NT2/D1 (cell line): Measurements from ENCODE around the gene WAPL.

Experiments used
- DNase-seq: peaks from one replicate; pipeline ENCODE4 v3.0.0-alpha.2; 2011; ENCODE audit warnings: low read depth, low spot score
- H3K27me3 ChIP-seq: 2 replicates; pipeline ENCODE4 v1.6.0; 2011; ENCODE audit warnings: mild to moderate bottlenecking; ENCODE audit not compliant: insufficient read length, insufficient read depth
- H3K36me3 ChIP-seq: 2 replicates; pipeline ENCODE4 v1.6.1; 2011; ENCODE audit warnings: mild to moderate bottlenecking, low read length, mixed read lengths; ENCODE audit not compliant: insufficient read depth, insufficient read length
- H3K4me1 ChIP-seq: 2 replicates; pipeline ENCODE4 v1.5.1; 2011; ENCODE audit not compliant: insufficient read depth, insufficient read length
- H3K4me3 ChIP-seq: 2 replicates; pipeline ENCODE4 v1.5.1; 2011; ENCODE audit warnings: low read depth; ENCODE audit not compliant: insufficient read length
- H3K9ac ChIP-seq: 2 replicates; pipeline ENCODE4 v1.6.0; 2011; ENCODE audit warnings: low read depth; ENCODE audit not compliant: insufficient read length
- H3K9me3 ChIP-seq: 2 replicates; pipeline ENCODE4 v1.5.1; 2011; ENCODE audit warnings: mild to moderate bottlenecking, low read length; ENCODE audit not compliant: insufficient read depth
- SUZ12 ChIP-seq: IDR thresholded peaks from 2 replicates; pipeline ENCODE4 v1.6.1; 2011; ENCODE audit not compliant: insufficient read length, insufficient read depth; ENCODE audit errors: extremely low read depth
- YY1 ChIP-seq: IDR thresholded peaks from 2 replicates; pipeline ENCODE4 v1.6.1; 2011; ENCODE audit not compliant: insufficient read length, insufficient read depth
- ZNF274 ChIP-seq: IDR thresholded peaks from 2 replicates; pipeline ENCODE4 v1.6.1; 2011; ENCODE audit warnings: mild to moderate bottlenecking, low read depth, low read length

WAPL gene

DNA sequence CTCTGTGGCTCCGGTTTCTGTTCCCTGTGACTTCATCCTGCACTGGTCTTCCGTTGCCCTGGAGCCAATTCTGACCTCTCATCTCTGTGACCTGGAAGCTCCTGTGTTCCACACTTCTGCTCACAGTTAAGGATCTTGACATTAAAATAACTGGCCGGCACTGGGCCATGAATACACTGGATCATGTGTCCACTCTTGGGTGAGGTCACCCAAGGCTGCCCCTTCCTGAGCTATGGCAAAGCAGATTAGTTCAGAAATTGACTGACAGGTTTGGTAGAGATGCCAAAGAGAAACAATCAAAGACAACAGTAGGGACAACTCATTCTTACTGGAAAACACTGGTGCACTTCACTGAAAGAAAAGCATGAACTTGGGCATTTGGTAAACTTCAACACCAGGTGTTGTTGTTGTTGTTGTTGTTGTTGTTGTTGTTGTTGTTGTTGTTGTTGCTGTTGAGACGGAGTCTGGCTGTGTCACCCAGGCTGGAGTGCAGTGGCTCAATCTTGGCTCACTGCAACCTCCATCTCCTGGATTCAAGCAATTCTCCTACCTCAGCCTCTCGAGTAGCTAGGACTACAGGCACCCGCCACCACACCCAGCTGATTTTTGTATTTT lies 118.3 kb downstream of the WAPL start:
- Histone ChIP-seq H3K9me3 (no peaks in the 10 kb centered on the region), H3K4me1 (peaks cover 3% of the 10 kb centered on the region)
- DNase-seq: no peak

DNA sequence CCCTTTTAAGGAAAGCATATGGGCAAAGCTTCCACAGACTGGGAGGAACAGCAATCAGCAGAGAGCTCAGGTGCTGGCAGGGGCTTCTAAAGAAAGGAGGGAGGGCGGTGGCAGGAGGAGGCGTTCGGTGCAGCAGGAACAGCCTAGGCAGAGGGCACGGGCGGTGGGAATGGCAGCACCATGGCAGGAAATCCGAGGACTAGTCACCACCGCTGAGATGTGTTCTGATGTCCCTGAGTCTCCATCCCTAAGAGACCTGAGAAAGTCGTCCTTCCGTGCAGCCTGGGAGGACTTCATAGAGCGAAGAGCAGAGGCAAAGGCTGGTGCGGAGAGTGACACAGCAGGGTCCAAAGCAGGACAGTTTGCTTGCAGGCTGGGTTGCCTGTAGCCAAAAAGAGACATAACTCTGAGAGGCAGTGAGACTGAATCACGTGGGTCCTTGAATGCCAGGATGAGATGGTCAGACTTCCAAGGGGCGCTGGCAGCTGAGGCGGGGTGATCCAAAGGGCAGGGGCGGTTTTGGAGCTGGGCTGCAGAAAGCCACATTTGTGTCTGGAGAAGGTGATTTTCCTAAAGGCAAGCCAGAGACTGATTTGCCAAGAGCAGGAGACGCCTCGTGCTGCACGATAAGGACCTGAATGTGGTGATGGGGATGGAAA lies 119.2 kb downstream of the WAPL start:
- Histone ChIP-seq H3K4me3 (no peak overlapping the region), H3K36me3 (no peaks in the 10 kb centered on the region), H3K9me3 (no peaks in the 10 kb centered on the region), H3K27me3 (peaks cover 42% of the 10 kb centered on the region), H3K9ac (peak overlapping the region; percentile 61), H3K4me1 (peaks cover 3% of the 10 kb centered on the region)
- DNase-seq: no peak
- TF ChIP-seq SUZ12 (no peak), YY1 (no peak)

More for the DNA sequence above, 118.3 kb downstream of the WAPL start:
- Histone ChIP-seq H3K4me3 (no peak overlapping the region), H3K36me3 (no peaks in the 10 kb centered on the region), H3K9ac (no peak overlapping the region), H3K27me3 (peaks cover 42% of the 10 kb centered on the region)
- TF ChIP-seq SUZ12: no peak
- no peak for TF ChIP-seq ZNF274
- TF ChIP-seq YY1: no peak

DNA sequence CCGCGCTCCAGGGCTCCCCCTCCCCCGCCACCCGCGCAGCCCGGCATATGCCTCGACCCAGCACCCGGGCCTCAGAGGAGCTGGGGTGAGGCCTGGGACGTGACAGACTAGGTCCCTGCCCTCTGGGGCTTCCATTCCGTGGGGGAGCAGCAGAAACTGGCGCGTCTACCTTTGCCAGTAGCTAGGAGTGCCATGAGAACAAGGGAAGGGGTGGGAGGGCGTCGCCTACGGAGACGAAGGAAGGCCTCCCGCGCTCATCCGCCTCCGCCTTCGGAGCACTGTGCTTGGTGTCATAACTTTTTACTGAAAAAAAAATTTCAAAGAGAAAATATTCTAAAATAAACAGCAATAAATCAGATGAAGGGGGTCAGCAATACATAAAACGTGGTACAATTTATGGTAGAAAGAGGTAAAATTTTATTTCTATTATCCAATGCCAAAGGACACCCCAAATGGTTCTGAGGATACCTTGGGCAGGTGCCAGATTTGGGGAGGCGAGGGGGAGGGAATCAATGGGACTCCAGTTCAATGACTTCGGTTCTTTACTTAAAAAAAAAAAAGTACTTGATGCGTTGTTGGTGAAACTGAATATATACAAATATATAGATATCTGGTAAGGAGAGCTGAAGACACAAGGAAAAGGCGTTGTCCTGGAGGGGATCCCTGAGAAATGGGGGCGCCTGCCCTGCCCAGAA lies 119.9 kb downstream of the WAPL start:
- Histone ChIP-seq H3K4me3 (peak overlapping the region; percentile 57), H3K4me1 (peaks cover 3% of the 10 kb centered on the region), H3K9ac (peak overlapping the region; percentile 81), H3K27me3 (peaks cover 45% of the 10 kb centered on the region), H3K36me3 (no peaks in the 10 kb centered on the region), H3K9me3 (no peaks in the 10 kb centered on the region)
- no peak for DNase-seq
- TF ChIP-seq SUZ12 (no peak), YY1 (no peak), ZNF274 (no peak)

DNA sequence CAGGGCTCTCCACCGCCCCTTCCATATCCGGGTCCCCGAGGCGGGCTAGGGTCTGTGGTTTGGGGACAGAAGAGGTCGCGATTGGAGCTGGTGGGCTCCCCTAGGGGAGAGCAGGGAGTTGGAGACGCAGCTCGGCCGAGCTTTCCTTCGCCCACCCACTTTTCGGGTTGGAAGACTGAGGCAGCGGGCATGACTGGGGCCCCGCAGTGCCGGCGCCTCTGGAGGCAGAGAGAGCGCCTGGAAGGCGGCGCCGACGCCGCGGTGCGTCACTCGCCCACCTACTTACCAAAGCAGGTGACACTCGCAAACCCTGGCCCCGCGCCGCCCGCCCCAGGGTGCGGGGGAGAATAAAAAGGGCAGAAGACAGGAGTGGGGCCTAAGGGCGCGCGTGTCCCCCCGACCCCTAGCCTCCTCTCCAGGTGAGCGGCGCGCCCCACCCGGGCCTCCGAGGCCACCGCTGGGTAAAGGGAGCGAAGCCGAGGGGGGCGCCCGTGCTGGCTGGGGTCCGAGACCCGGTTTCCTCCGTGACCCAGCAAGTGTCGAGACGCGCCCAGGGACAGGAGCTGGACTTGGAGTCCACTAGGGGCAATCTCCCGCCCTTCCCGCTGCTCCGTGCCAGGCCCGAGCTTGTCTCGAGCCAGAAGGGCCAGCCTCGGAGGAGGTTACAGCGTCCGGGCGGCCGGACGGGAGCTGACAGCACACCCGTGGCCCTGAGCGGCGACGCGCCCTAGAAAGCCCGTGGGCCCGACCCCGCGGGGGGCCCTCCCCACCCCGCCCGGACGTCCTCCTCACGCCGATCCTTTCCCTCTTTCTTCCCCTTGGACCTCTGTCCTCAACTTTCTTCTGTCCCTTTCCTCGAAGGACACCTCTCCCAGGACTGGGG lies 120.6 kb downstream of the WAPL start:
- peak overlapping the region; percentile 81 for H3K9ac ChIP-seq
- H3K4me3 ChIP-seq: peak overlapping the region; percentile 57
- peaks cover 45% of the 10 kb centered on the region for H3K27me3 ChIP-seq
- no peak for TF ChIP-seq YY1
- TF ChIP-seq ZNF274: no peak
- TF ChIP-seq SUZ12: no peak
- H3K36me3 ChIP-seq: no peaks in the 10 kb centered on the region
- peaks cover 3% of the 10 kb centered on the region for H3K4me1 ChIP-seq
- H3K9me3 ChIP-seq: no peaks in the 10 kb centered on the region
- DNase-seq: no peak

DNA sequence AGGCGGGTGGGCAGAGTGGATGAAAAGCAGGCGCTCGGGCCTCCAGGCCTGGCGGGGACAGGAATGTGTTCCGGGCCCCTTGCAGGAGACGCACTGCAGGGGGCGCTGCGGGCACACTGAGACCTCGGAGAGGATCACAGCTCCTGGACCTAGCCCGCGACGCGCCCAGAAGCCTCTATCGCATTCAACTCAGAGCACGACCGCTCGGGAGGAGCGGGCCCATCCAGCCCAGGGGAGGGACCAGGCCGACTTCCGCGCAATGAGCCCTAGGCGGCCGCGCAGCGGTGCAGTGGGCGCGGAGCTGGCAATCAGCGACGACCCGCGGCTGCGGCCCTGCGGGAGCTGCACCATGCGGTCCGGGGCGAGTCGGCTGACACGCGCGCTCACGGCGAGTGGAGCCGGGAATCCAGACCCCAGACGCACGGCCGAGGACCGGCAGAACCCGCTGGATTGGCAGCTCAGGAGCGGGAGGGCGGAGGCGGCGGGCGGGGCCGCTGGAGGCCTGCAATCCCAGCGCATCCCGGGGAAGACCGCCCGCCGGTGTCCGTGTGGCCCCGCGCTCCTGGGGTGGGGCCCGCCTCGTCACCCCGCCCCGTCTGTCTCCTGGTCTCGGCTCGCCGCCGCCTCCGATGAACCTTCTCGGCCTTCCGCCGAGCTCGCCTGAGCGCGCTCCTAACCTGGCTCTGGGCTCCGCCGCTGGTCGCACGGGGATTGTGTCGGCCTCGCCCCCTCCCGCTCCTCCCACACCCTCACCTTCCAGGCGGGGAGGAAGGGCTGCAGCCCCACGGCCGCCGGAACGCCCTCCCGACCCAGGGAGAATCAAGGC lies 121.5 kb downstream of the WAPL start:
- Histone ChIP-seq H3K4me1 (peaks cover 3% of the 10 kb centered on the region), H3K9me3 (no peaks in the 10 kb centered on the region), H3K4me3 (peak overlapping the region; percentile 57), H3K36me3 (no peaks in the 10 kb centered on the region), H3K9ac (peak overlapping the region; percentile 81), H3K27me3 (peaks cover 45% of the 10 kb centered on the region)
- TF ChIP-seq YY1: no peak
- no peak for TF ChIP-seq ZNF274
- TF ChIP-seq SUZ12: no peak
- DNase-seq: peak; percentile 90

DNA sequence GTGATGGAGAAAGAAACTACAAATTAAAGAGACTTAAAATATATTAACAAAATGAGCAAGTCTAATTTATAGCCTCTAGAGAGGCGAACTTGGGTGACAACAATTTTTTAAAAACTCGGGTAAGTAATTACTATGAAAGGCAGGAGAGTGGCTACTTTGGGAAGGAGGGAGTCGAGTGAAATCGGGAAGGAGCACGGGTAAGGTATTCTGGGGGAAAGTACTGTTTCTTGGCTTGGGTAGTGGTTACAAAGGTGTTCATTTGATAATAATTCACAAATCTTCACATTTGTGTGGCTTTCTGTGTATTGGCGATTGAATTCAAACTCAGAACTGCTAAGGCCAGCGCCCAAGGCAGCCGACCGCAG lies 122.1 kb downstream of the WAPL start:
- no peak for TF ChIP-seq ZNF274
- no peak for TF ChIP-seq SUZ12
- no peak for TF ChIP-seq YY1
- Histone ChIP-seq H3K36me3 (no peaks in the 10 kb centered on the region), H3K4me1 (peaks cover 3% of the 10 kb centered on the region), H3K4me3 (no peak overlapping the region), H3K9ac (no peak overlapping the region), H3K9me3 (no peaks in the 10 kb centered on the region), H3K27me3 (peaks cover 45% of the 10 kb centered on the region)
- no peak for DNase-seq
